WTC11 (cell line): Measurements from ENCODE around the gene USP17L22.
"Not testable (repeated sequence)": the region's sequence is repeated elsewhere in the genome, so short reads cannot be mapped to it uniquely, and the experiment has no call there.

ENCODE experiments used
- CREB1 ChIP-seq: sonication (generic); formaldehyde crosslinking; IDR thresholded peaks from 2 replicates; pipeline ENCODE4 v1.8.0; 2023; ENCODE audit warnings: mild to moderate bottlenecking, missing genetic modification reagents
- CTCF ChIP-seq: fragments of 200-600 bp; IDR thresholded peaks from 2 replicates; pipeline ENCODE4 v1.8.0; 2022; ENCODE audit warnings: antibody characterized with exemption
- JUN ChIP-seq: sonication (generic); formaldehyde crosslinking; IDR thresholded peaks from 2 replicates; pipeline ENCODE4 v1.8.0; 2023; ENCODE audit warnings: mild to moderate bottlenecking, missing genetic modification reagents
- TCF7 ChIP-seq: sonication (generic); formaldehyde crosslinking; IDR thresholded peaks from 2 replicates; pipeline ENCODE4 v1.8.0; 2022; ENCODE audit warnings: mild to moderate bottlenecking, low read depth, missing genetic modification reagents, moderate library complexity
- ZNF281 ChIP-seq: sonication (generic); formaldehyde crosslinking; IDR thresholded peaks from 2 replicates; pipeline ENCODE4 v1.8.0; 2023; ENCODE audit warnings: mild to moderate bottlenecking, missing genetic modification reagents

GRCh38 chr4:9238461-9238860 is 29.0 kb upstream of the USP17L22 start:
- not testable (repeated sequence) for TF ChIP-seq TCF7 (CRISPR knock-in tag); CTCF; CREB1; JUN; ZNF281
